Islet of Langerhans (tissue), 1 donor: ENCODE results near the gene CRLF1.

Experiments
- FAIRE-seq: peaks from one replicate; lab custom pipeline; 2011; peaks lifted over from hg19 to GRCh38; lab: Jason Lieb, UNC

CRLF1 gene

DNA sequence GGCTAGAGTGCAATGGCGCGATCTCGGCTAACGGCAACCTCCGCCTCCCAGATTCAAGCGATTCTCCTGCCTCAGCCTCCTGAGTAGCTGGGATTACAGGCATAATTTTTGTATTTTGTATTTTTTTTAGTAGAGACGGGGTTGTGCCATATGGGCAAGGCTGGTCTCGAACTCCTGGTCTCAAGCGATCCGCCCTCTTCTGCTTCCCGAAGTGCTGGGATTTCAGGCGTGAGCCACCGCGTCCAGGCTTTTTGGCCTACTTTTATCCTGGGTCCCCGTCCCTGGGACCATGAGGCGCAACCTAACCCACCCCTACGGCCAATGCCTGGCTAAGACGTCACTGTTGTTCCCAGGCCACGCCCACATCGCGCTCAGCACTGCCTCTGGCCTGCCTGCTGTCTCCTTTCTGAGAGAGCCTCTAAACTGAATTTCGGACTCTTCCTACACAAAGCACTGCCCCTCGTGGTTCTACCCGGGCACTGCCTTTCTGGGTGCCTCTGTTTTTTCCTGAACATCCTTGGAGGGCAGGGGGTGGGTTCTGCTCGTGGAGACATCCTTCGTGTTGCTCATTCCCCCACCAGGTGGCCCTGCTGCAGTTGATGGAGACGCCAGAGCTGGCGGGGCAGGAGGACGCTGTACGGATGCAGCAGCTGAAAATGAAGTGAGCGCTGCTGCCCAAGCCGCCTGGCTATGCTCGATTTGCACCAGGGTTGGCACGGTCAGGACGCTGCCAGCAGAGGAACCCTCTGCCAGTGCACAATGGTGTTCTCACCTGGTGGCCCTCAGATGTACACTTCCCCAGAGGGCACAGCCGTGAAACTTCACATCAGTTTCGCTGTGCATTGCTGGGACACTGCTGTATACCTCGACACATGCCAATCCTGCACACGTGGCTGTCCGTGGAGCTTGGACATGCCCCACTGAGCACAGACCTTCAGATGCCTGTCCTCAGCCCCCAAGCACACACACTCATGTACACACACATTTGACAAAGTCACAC lies 16.0 kb downstream of the CRLF1 start:
- no peak for FAIRE-seq

GRCh38 chr19:18589380-18590272 lies 17.0 kb downstream of the CRLF1 start:
- FAIRE-seq = no peak

GRCh38 chr19:18588611-18589379 lies 17.8 kb downstream of the CRLF1 start, which contains the start of gene REX1BD:
Gene REX1BD, plus strand, starts transcription at chr19:18588798. Its CDS starts 4 bp downstream, at chr19:18588802.
- no peak for FAIRE-seq

GRCh38 chr19:18587962-18588610 lies 18.5 kb downstream of the CRLF1 start:
- no peak for FAIRE-seq

DNA sequence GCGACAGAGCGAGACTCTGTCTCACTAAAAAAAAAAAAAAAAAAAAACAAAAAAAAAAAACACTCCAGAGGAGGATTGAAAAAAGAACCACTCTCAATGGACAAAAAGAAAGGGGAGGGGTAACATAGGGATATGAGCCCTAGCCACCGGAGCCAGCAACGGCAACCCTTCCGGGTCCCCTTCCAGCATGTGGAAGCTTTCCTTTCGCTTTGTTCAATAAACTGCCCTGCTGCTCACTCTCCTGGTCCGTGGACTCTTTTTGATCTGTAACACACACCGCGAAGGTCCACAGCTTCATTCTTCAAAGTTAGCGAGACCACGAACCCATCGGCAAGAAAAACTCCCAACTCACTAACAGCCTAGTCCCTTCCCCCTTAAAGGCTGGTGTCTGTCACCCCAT lies 19.0 kb downstream of the CRLF1 start:
- no peak for FAIRE-seq

GRCh38 chr19:18586306-18586705 lies 20.3 kb downstream of the CRLF1 start:
- no peak for FAIRE-seq

- FAIRE-seq = no peak
Observed at GRCh38 chr19:18580311-18580710, 26.3 kb downstream of the CRLF1 start.

DNA sequence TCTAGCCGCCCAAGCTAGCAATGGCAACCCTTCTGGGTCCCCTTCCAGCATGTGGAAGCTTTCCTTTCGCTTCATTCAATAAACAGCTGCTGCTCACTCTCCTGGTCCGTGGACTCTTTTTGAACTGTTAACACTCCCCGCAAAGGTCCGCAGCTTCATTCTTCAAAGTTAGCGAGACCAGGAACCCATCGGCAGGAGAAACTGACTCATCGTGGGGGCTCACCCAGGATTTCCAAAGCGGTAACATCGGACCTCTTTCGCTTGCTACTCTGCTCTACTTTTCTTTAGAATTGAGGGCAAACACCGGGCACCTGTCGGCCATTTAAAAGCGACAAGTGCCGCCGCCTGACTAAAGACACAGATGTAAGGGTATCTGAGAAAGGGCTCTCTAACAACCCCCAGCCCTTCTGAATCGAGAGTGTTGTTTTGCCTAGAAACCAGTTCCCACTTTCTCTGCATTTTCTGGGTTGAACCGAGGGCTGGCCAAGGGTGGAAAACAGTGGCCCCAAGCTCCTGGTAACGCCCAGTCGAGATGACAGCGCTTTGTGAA lies 29.2 kb downstream of the CRLF1 start:
- FAIRE-seq = no peak

DNA sequence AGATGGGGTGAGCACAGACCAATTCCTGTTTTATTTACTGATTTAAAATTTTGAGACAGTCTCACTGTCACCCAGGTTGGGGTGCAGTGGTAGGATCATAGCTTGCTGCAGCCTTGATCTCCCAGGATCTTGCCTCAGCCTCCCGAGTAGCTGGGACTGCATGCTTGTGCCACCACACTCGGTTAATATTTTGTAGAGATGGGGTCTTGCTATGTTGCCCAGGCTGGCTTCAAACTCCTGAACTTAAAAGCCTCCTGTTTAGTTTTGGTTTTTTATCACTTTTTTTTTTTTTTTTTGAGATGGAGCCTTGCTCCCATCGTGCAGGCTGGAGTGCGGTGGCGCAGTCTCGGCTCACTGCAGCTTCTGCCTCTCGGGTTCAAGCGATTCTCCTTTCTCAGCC lies 30.2 kb downstream of the CRLF1 start:
- FAIRE-seq = no peak

GRCh38 chr19:18574691-18575291 lies 31.8 kb downstream of the CRLF1 start:
- no peak for FAIRE-seq

DNA sequence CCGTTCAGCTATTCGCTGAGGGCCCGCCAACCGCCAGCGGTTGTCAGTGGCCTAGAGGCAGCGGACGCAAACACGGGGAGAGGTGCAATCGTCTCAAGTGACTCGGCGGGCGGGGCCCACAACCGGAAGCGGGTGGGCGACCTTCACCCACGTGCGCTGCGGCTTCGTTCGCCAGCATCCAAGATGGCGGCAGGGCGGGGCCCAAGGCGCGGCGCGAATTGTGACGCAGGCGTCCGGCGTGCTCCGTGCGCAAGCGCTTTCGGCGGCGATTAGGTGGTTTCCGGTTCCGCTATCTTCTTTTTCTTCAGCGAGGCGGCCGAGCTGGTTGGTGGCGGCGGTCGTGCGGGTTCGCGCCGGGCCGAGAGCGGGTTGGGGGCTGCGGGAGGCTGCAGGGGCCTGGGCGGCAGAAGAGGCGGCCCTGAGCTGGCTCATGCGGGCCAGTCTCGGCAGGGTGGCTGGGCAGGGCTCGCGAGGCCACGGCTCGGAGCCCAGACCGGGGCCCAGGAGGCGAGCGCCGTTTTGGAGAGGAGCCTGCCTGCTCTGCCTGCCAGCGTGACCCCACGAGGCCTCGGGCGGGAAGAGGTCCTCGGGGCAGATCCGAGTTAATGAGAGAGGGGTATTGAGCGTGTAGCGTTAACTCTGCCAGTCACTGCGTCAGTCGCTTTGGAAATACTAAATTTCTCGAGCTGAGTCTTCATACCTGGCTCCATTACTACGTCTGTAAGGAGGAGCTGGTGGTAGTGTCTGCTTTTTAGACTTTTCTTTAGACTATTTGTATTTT lies 34.8 kb downstream of the CRLF1 start, which contains the start of gene UBA52:
UBA52 (plus strand) TSS at position 294 of the 781 bp plus-strand sequence. CDS start 1,444 bp downstream, outside the sequence.
- FAIRE-seq = no peak

- FAIRE-seq = no peak
Observed at GRCh38 chr19:18568367-18568766, 38.2 kb downstream of the CRLF1 start.

DNA sequence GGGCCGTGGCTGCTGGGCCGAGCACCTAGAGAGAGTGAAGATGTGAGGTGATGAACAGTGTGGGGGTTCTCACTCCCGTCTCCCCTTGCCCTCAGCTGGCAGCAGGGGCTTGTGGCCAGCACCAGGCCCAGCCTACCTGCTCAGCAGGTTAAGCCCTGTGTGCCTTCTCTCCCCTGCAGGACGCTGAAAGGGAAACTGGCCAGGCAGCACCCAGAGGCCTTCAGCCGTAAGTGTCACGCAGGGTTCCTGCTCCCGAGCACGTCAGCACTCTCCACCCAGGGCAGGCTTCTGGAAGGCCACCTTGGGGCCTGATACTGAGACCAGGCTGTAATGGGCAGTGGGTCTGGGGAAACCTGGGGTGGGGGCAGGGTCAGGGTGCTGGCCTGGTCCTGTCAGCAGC lies 39.6 kb downstream of the CRLF1 start:
- FAIRE-seq = no peak

DNA sequence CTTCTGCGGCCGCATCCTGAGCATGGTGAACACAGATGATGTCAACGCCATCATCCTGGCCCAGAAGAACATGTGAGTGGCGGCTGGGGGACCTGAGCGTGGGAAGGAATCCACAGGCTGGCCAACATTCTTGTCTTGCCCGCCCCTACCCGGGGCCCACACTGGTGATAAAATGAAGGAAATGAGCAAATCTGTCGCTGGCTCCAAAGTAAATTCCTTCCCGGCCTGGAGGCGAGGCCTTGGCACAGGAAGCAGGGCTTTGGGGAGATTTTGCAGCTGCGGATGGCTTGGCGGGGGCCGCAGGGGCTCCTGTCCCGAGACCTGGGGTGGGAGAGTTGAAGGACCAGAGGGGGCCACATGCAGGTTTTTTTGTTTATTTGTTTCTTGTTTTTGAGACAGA lies 44.5 kb downstream of the CRLF1 start:
- FAIRE-seq = no peak

DNA sequence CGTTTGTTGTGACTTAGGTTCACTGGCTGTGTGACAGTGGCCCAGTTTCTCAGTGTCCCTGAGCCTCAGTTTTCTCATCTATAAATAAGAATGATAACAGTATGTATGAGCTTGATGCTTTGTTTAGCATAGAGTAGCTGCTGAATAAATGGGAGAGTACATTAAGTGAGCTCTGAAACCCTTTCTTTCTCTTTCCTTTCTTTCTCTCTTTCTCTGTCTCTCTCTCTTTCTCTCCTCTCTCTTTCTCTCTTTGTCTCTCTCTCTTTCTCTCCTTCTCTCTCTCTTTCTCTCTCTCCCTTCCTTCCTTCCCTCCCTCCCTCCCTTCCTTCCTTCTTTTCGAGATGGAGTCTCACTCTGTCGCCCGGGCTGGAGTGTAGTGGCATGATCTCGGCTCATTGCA lies 46.9 kb downstream of the CRLF1 start:
- no peak for FAIRE-seq

- FAIRE-seq = no peak
Observed at GRCh38 chr19:18558604-18559003, 48.0 kb downstream of the CRLF1 start.

GRCh38 chr19:18558202-18558555 lies 48.4 kb downstream of the CRLF1 start:
- FAIRE-seq = no peak

DNA sequence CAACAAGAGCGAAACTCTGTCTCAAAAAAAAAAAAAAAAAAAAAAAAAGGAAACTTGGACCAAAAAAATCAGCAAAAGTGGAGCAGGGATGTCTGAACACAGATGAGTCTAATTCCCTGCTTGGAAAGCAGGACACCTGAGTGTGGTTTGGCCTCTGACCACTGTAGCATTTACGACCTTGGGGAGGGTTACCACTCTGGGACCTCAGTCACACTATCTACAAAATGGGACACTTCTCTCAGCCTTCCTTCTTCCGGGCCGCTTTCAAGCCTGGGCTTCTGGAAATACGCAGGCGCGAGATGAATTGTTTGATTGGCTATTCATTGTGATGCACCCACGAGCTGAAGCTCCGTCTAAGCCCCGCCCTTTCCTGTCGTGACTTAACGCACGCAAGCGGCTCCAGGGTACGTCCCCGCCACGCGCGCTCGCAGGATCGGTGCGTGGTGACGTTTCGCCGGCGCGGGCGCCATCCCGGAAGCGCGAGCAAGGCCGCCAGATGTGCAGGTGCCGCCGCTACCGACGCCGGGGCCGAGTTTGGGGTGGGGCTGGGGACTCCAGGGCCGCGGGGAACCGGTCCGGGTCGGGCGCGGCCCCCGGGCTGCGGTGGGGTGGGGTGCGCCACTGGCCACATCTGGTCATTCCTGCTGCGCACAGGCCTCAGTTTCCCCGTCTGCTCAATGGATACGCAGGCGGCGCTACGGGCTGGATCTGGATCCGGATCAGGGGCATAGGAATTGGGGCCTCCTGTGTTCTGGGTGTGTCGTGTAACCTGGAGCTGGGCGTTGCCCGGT lies 49.0 kb downstream of the CRLF1 start, which contains the start of gene KXD1:
KXD1 (plus strand) TSS at position 460 of the 791 bp plus-strand sequence. CDS start 4,187 bp downstream, outside the sequence.
- peak; percentile 94 for FAIRE-seq

DNA sequence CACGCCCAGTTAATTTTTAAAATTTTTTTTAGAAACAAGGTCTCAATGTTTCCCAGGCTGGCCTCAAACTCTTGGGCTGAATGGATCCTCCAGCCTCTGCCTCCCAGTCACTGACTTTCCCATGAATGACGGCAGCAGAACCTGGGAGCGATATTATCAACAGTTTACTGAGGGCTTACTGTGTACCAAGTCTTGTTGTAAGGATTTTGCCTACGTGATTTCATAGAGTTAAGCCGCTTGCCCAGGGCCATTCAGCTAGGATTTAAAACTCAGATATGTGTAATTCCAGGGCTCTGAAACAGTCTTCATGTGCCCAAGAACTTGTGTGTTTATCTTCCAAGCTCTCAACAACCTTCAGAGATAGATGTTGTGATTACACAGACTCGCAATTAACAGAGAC lies 55.0 kb downstream of the CRLF1 start:
- FAIRE-seq = no peak
